Testis (tissue), 2 donors: Measurements from ENCODE around the gene TSC22D1.

Source experiments
- CTCF ChIP-seq, 3 experiments: fragments of 450-650 bp in 2 of 3; fragments of 200-600 bp in 1 of 3; sonication (generic) in 1 of 3; IDR thresholded peaks; one replicate each; pipeline ENCODE4 v1.5.1; 2016 to 2019; ENCODE audit warnings: antibody characterized with exemption in 3 of 3, mild to moderate bottlenecking in 2 of 3, moderate library complexity in 1 of 3
- POLR2A ChIP-seq: fragments of 450-650 bp; IDR thresholded peaks from one replicate; pipeline ENCODE4 v1.6.1; 2017; ENCODE audit warnings: antibody characterized with exemption, mild to moderate bottlenecking, moderate library complexity

DNA sequence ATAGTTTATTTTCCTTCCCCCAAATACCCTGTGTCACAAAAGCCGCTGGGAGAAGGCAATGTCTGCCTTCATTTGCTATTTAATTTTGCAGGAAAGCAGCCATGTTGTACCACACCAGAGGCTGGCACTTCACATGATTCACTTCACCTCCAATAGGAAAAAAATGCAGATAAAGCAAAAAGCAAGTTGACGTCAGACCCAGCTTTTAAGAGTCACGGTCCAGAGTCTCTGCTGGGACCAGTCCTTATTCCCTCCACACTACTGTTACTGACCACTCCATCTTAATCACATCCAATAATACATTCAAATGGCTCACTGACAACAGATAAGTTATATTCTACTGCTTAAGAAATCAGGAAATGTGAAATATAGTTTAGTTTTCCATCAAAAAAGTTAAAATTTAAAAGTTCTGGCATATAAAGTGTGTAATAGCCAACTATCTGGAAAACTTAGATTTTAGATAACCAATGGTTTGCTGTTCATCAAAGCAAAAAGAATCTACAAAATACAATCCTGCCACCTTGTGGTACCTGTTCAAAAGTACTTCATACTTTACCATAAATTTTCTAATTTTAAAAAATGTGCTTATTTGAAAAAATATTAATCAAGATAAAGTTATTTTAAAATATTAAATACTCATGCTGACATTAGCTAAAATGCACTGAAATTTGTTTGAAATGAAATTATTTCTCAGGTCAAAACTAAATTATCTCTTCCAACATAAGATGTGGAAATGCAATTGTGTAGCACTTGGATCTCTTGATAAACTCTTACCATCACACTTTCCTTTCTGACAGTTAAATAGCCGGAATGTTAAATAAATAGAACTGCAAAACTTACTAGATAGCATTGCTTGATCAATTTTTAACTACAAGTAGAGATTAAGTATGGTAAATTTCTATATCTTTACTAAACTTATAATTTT, 105.2 kb downstream of the TSC22D1 start:
- TF ChIP-seq POLR2A (no peak), CTCF (IDR thresholded peaks at IDR 0.05) (peak in 1 of 3 experiments; percentile 61)
